Activated CD8-positive, alpha-beta memory T cell treated with anti-CD3 and anti-CD28 coated beads, Interleukin-2, amount 50 U/mL, for 24 hours (primary cell): Measurements from ENCODE around the gene HIVEP3.

ENCODE experiments used
- DNase-seq: peaks from one replicate; pipeline ENCODE4 v3.0.0-alpha.2; 2020; ENCODE audit errors: extremely low read depth

The HIVEP3 gene

GRCh38 chr1:41812051-41812450 lies 106.7 kb downstream of the HIVEP3 start:
- DNase-seq = no peak

- DNase-seq = no peak
Observed at GRCh38 chr1:41811051-41811795, 107.5 kb downstream of the HIVEP3 start.

GRCh38 chr1:41810446-41810845 lies 108.3 kb downstream of the HIVEP3 start:
- DNase-seq = no peak

- DNase-seq = no peak
Observed at GRCh38 chr1:41809692-41810091, 109.0 kb downstream of the HIVEP3 start.

- no peak for DNase-seq
Observed at GRCh38 chr1:41807390-41807789, 111.3 kb downstream of the HIVEP3 start.

- DNase-seq = no peak
Observed at GRCh38 chr1:41806472-41807155, 112.1 kb downstream of the HIVEP3 start.

GRCh38 chr1:41805771-41806471 lies 112.8 kb downstream of the HIVEP3 start:
- DNase-seq = no peak

GRCh38 chr1:41804176-41804575 lies 114.5 kb downstream of the HIVEP3 start:
- DNase-seq = no peak

- DNase-seq = no peak
Observed at GRCh38 chr1:41803656-41804055, 115.1 kb downstream of the HIVEP3 start.

- no peak for DNase-seq
Observed at GRCh38 chr1:41802532-41803501, 115.9 kb downstream of the HIVEP3 start.

GRCh38 chr1:41800311-41800829 lies 118.4 kb downstream of the HIVEP3 start:
- DNase-seq = no peak

- no peak for DNase-seq
Observed at GRCh38 chr1:41799723-41800122, 119.0 kb downstream of the HIVEP3 start.

GRCh38 chr1:41799205-41799604 lies 119.5 kb downstream of the HIVEP3 start:
- no peak for DNase-seq

GRCh38 chr1:41795205-41795762 lies 123.4 kb downstream of the HIVEP3 start:
- DNase-seq = no peak

- no peak for DNase-seq
Observed at GRCh38 chr1:41794031-41794430, 124.7 kb downstream of the HIVEP3 start.

GRCh38 chr1:41792485-41792770 lies 126.3 kb downstream of the HIVEP3 start:
- DNase-seq = no peak

GRCh38 chr1:41791667-41792484 lies 126.8 kb downstream of the HIVEP3 start:
- DNase-seq = no peak

- no peak for DNase-seq
Observed at GRCh38 chr1:41790351-41790750, 128.4 kb downstream of the HIVEP3 start.

- DNase-seq = no peak
Observed at GRCh38 chr1:41789661-41790330, 128.9 kb downstream of the HIVEP3 start.

GRCh38 chr1:41788427-41788826 lies 130.3 kb downstream of the HIVEP3 start:
- no peak for DNase-seq
